Activated CD4-positive, alpha-beta T cell treated with anti-CD3 and anti-CD28 coated beads, Interleukin-2, amount 50 U/mL, for 16 hours (primary cell): ENCODE data around the gene SYT7.
"Not testable (repeated sequence)": the region's sequence is repeated elsewhere in the genome, so short reads cannot be mapped to it uniquely, and the experiment has no call there.

ENCODE experiments used
- DNase-seq: peaks from one replicate; pipeline ENCODE4 v3.0.0-alpha.2; 2020

Gene SYT7

GRCh38 chr11:61581030-61581928 lies at the start of gene SYT7:
SYT7 (minus strand) TSS chr11:61581076; CDS start chr11:61580820, 256 bp downstream.
- peak; percentile 93 for DNase-seq

GRCh38 chr11:61630089-61630488 lies 49.2 kb upstream of the SYT7 start:
- DNase-seq: no peak

GRCh38 chr11:61629082-61629833 lies 48.4 kb upstream of the SYT7 start:
- no peak for DNase-seq

- DNase-seq: no peak
These were observed 47.7 kb upstream of the SYT7 start for GRCh38 chr11:61628662-61628970.

- peak; percentile 32 for DNase-seq
These were observed 47.2 kb upstream of the SYT7 start for GRCh38 chr11:61627850-61628661.

- DNase-seq: no peak
These were observed 45.9 kb upstream of the SYT7 start for GRCh38 chr11:61626580-61627380.

GRCh38 chr11:61625525-61625924 lies 44.6 kb upstream of the SYT7 start:
- no peak for DNase-seq

GRCh38 chr11:61621917-61622585 lies 41.2 kb upstream of the SYT7 start:
- DNase-seq: no peak

GRCh38 chr11:61619471-61620226 lies 38.8 kb upstream of the SYT7 start:
- no peak for DNase-seq

GRCh38 chr11:61618978-61619377 lies 38.1 kb upstream of the SYT7 start:
- DNase-seq: no peak

- no peak for DNase-seq
These were observed 36.6 kb upstream of the SYT7 start for GRCh38 chr11:61617515-61617914.

- DNase-seq: no peak
These were observed 35.6 kb upstream of the SYT7 start for GRCh38 chr11:61616434-61616833.

GRCh38 chr11:61614782-61615181 lies 33.9 kb upstream of the SYT7 start:
- not testable (repeated sequence) for DNase-seq

- no peak for DNase-seq
These were observed 33.0 kb upstream of the SYT7 start for GRCh38 chr11:61613870-61614269.

- DNase-seq: no peak
These were observed 32.2 kb upstream of the SYT7 start for GRCh38 chr11:61613051-61613450.

- DNase-seq: no peak
These were observed 30.4 kb upstream of the SYT7 start for GRCh38 chr11:61611309-61611708.

GRCh38 chr11:61610905-61611304 lies 30.0 kb upstream of the SYT7 start:
- no peak for DNase-seq

GRCh38 chr11:61609980-61610366 lies 29.1 kb upstream of the SYT7 start:
- DNase-seq: no peak

GRCh38 chr11:61609000-61609979 lies 28.4 kb upstream of the SYT7 start:
- no peak for DNase-seq
